Measurements from ENCODE around the gene EDAR.

EDAR gene

DNA sequence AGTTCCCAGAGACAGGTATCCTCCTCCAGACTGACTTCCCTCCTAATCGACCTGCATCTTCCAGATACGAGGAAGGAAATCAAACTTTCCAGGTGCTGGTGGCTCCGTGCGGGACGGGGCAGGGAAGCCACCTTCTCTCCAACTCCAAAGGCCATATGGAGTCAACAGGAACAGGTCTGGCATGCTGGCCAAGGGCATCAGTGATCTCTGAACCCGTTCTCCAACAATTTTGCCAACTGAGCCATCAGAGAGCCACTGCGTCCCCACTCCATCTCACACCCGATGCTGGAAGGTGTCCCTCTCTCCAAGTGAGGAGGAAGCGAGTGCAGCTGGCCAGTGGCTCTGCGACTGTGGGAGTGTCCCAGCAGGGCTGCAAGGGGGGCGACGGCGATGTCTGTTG is 5.4 kb downstream of the EDAR start:
- TF ChIP-seq EP300 (IDR thresholded peaks at IDR 0.05; ENCODE audit: borderline replicate concordance): no peak
- TF ChIP-seq TCF12 (IDR thresholded peaks at IDR 0.05; ENCODE audit: low read depth): no peak
- TF ChIP-seq TEAD4 (IDR thresholded peaks at IDR 0.05): no peak
- TF ChIP-seq FOXM1 (IDR thresholded peaks at IDR 0.05; ENCODE audit: borderline replicate concordance, low read depth): no peak
- no peak for TF ChIP-seq YY1 (IDR thresholded peaks at IDR 0.05; ENCODE audit: low read depth)
- no peak for TF ChIP-seq RAD21 (IDR thresholded peaks at IDR 0.05; ENCODE audit: low read depth)
- no peak for TF ChIP-seq ZBTB7A (IDR thresholded peaks at IDR 0.05; ENCODE audit: low read depth)
- no peak for TF ChIP-seq CREB1 (IDR thresholded peaks at IDR 0.05; ENCODE audit: low read depth)
- no peak for TF ChIP-seq REST (IDR thresholded peaks at IDR 0.05; ENCODE audit: low read depth)
- no peak for TF ChIP-seq CEBPB (IDR thresholded peaks at IDR 0.05)

GRCh38 chr2:108983061-108983460 is 6.0 kb downstream of the EDAR start:
- TF ChIP-seq FOXM1 (IDR thresholded peaks at IDR 0.05; ENCODE audit: borderline replicate concordance, low read depth) (no peak), CEBPB (IDR thresholded peaks at IDR 0.05) (no peak), EP300 (IDR thresholded peaks at IDR 0.05; ENCODE audit: borderline replicate concordance) (no peak), TEAD4 (IDR thresholded peaks at IDR 0.05) (no peak), RAD21 (IDR thresholded peaks at IDR 0.05; ENCODE audit: low read depth) (no peak), EGR1 (IDR thresholded peaks at IDR 0.05) (no peak), USF1 (IDR thresholded peaks at IDR 0.05) (no peak), REST (IDR thresholded peaks at IDR 0.05; ENCODE audit: low read depth) (no peak), MAX (IDR thresholded peaks at IDR 0.05) (no peak), ZBTB7A (IDR thresholded peaks at IDR 0.05; ENCODE audit: low read depth) (no peak), NFIC (IDR thresholded peaks at IDR 0.05) (no peak), CREB1 (IDR thresholded peaks at IDR 0.05; ENCODE audit: low read depth) (no peak), TCF12 (IDR thresholded peaks at IDR 0.05; ENCODE audit: low read depth) (no peak), TAF1 (IDR thresholded peaks at IDR 0.05; ENCODE audit: low read depth) (no peak), YY1 (IDR thresholded peaks at IDR 0.05; ENCODE audit: low read depth) (no peak)

DNA sequence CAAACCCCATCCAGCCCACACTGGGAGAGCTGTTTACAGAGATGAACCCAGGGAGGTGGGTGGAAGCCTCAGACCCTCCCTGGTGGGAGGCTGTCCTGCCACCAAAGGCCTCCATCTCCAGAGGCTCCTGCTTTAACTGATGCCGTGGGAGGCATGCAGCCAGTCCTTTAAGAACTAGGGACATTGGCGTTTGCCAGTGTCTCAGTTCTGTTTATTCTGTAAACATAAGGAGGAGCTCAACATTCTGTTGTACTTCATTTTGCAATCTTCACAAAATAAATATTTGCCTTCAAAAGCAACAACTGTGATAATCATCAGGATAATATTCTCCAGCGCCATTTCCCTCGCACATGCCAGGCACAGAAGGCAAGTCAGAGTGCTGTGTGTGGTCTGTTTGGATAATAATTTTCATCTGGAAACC is 6.8 kb downstream of the EDAR start:
- TF ChIP-seq YY1 (IDR thresholded peaks at IDR 0.05; ENCODE audit: low read depth) (no peak), TEAD4 (IDR thresholded peaks at IDR 0.05) (no peak), REST (IDR thresholded peaks at IDR 0.05; ENCODE audit: low read depth) (no peak), NFIC (IDR thresholded peaks at IDR 0.05) (no peak), TCF12 (IDR thresholded peaks at IDR 0.05; ENCODE audit: low read depth) (no peak), EP300 (IDR thresholded peaks at IDR 0.05; ENCODE audit: borderline replicate concordance) (no peak), MAX (IDR thresholded peaks at IDR 0.05) (no peak), USF1 (IDR thresholded peaks at IDR 0.05) (no peak), ZBTB7A (IDR thresholded peaks at IDR 0.05; ENCODE audit: low read depth) (no peak), FOXM1 (IDR thresholded peaks at IDR 0.05; ENCODE audit: borderline replicate concordance, low read depth) (no peak), EGR1 (IDR thresholded peaks at IDR 0.05) (no peak), TAF1 (IDR thresholded peaks at IDR 0.05; ENCODE audit: low read depth) (no peak)

GRCh38 chr2:108981846-108982245 is 7.2 kb downstream of the EDAR start:
- no peak for TF ChIP-seq ZBTB7A (IDR thresholded peaks at IDR 0.05; ENCODE audit: low read depth)
- no peak for TF ChIP-seq TEAD4 (IDR thresholded peaks at IDR 0.05)
- no peak for TF ChIP-seq RAD21 (IDR thresholded peaks at IDR 0.05; ENCODE audit: low read depth)
- TF ChIP-seq CREB1 (IDR thresholded peaks at IDR 0.05; ENCODE audit: low read depth): no peak
- TF ChIP-seq NFIC (IDR thresholded peaks at IDR 0.05): no peak
- TF ChIP-seq TCF12 (IDR thresholded peaks at IDR 0.05; ENCODE audit: low read depth): no peak
- no peak for TF ChIP-seq FOXM1 (IDR thresholded peaks at IDR 0.05; ENCODE audit: borderline replicate concordance, low read depth)
- TF ChIP-seq MAX (IDR thresholded peaks at IDR 0.05): no peak
- TF ChIP-seq CEBPB (IDR thresholded peaks at IDR 0.05): no peak
- TF ChIP-seq USF1 (IDR thresholded peaks at IDR 0.05): no peak
- no peak for TF ChIP-seq EP300 (IDR thresholded peaks at IDR 0.05; ENCODE audit: borderline replicate concordance)
- TF ChIP-seq YY1 (IDR thresholded peaks at IDR 0.05; ENCODE audit: low read depth): no peak
- TF ChIP-seq EGR1 (IDR thresholded peaks at IDR 0.05): no peak
- TF ChIP-seq TAF1 (IDR thresholded peaks at IDR 0.05; ENCODE audit: low read depth): no peak

All from Ishikawa (cell line).